OCI-LY1 (cell line): Measurements from ENCODE around the gene CHSY1.

Source experiments
- H2AFZ ChIP-seq: fragments of 200-600 bp; sonication (generic), shearing (Covaris generic); 2 replicates; pipeline ENCODE4 v1.6.0; 2014; ENCODE audit warnings: antibody characterized with exemption, mild to moderate bottlenecking, low read length
- H3F3A ChIP-seq: fragments of 200-600 bp; sonication (generic), shearing (Covaris generic); 2 replicates; pipeline ENCODE4 v1.6.0; 2014; ENCODE audit warnings: mild to moderate bottlenecking, antibody characterized with exemption, low read length, moderate library complexity; ENCODE audit not compliant: insufficient read depth
- H3K27ac ChIP-seq: fragments of 200-600 bp; sonication (generic); 2 replicates; pipeline ENCODE4 v1.5.1; 2014; ENCODE audit warnings: low read length, mixed run types, mild to moderate bottlenecking, low read depth; ENCODE audit not compliant: poor library complexity, severe bottlenecking
- H3K27me3 ChIP-seq: fragments of 200-600 bp; sonication (generic); 2 replicates; pipeline ENCODE4 v1.6.0; 2014; ENCODE audit warnings: antibody characterized with exemption, mild to moderate bottlenecking, low read length, moderate library complexity; ENCODE audit not compliant: insufficient read depth
- H3K36me3 ChIP-seq: fragments of 200-600 bp; sonication (generic); 2 replicates; pipeline ENCODE4 v1.6.1; 2014; ENCODE audit warnings: mild to moderate bottlenecking, antibody characterized with exemption, low read length, moderate library complexity, mixed read lengths; ENCODE audit not compliant: insufficient read depth
- H3K4me1 ChIP-seq: fragments of 200-600 bp; sonication (generic); 2 replicates; pipeline ENCODE4 v1.5.1; 2014; ENCODE audit warnings: mild to moderate bottlenecking, low read length, moderate library complexity; ENCODE audit not compliant: insufficient read depth, severe bottlenecking
- H3K4me2 ChIP-seq: fragments of 200-600 bp; sonication (generic), shearing (Covaris generic); 2 replicates; pipeline ENCODE4 v1.6.1; 2014; ENCODE audit warnings: low read length
- H3K4me3 ChIP-seq: fragments of 200-600 bp; sonication (generic); 2 replicates; pipeline ENCODE4 v1.5.1; 2014; ENCODE audit warnings: low read length, low read depth, mild to moderate bottlenecking, mixed read lengths; ENCODE audit not compliant: poor library complexity, severe bottlenecking
- H3K79me2 ChIP-seq: fragments of 200-600 bp; shearing (Covaris generic); 2 replicates; pipeline ENCODE4 v1.6.1; 2016; ENCODE audit warnings: mixed run types, low read length, mixed read lengths; ENCODE audit not compliant: insufficient read depth
- H3K9ac ChIP-seq: fragments of 200-600 bp; sonication (generic), shearing (Covaris generic); 2 replicates; pipeline ENCODE4 v1.6.1; 2014; ENCODE audit warnings: mild to moderate bottlenecking, low read length, mixed read lengths
- H3K9me2 ChIP-seq: fragments of 200-600 bp; sonication (generic), shearing (Covaris generic); 2 replicates; pipeline ENCODE4 v1.6.1; 2014; ENCODE audit warnings: low read depth, mild to moderate bottlenecking, low read length, mixed read lengths
- H3K9me3 ChIP-seq: fragments of 200-600 bp; shearing (Covaris generic); 2 replicates; pipeline ENCODE4 v1.6.1; 2014; ENCODE audit warnings: low read length, mixed read lengths
- H4K20me1 ChIP-seq: fragments of 200-600 bp; sonication (generic), shearing (Covaris generic); 2 replicates; pipeline ENCODE4 v1.6.0; 2016; ENCODE audit warnings: mild to moderate bottlenecking, low read length; ENCODE audit not compliant: insufficient read depth
- EZH2 ChIP-seq: fragments of 200-600 bp; sonication (generic), shearing (Covaris generic); IDR thresholded peaks from 2 replicates; pipeline ENCODE4 v1.8.0; 2017; ENCODE audit warnings: borderline replicate concordance, mixed run types, mild to moderate bottlenecking, antibody characterized with exemption, low read length, moderate library complexity, mixed read lengths
- TF ChIP-seq, protein P1 (sequence below): fragments of 200-600 bp; sonication (generic), shearing (Covaris generic); IDR thresholded peaks from 2 replicates; pipeline ENCODE4 v1.5.1; 2017; ENCODE audit warnings: mild to moderate bottlenecking, antibody characterized with exemption, low read length, moderate library complexity, mixed read lengths

CHSY1 gene

DNA sequence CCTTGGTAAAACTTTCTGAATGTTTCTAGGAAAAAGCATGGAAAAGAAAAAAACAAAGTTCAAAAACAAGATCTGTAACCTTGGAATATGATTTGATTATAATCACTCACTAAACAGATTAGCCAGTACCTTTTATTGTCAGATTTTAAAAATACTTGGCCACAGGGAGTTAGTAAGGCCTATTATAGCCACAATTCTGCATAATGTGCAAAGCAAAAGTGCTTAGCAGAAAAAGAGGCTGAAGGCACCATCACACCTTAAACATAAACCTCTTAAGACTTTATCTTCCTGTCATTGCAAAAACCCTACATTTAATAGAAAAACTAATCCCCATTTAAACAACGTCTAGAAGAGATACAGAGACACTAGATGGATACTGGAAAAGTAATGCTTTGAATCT is 41.8 kb downstream of the CHSY1 start:
- Histone ChIP-seq H4K20me1 (no peaks in the 10 kb centered on the region), H3K4me2 (no peak overlapping the region)
- TF ChIP-seq, protein P1, sequence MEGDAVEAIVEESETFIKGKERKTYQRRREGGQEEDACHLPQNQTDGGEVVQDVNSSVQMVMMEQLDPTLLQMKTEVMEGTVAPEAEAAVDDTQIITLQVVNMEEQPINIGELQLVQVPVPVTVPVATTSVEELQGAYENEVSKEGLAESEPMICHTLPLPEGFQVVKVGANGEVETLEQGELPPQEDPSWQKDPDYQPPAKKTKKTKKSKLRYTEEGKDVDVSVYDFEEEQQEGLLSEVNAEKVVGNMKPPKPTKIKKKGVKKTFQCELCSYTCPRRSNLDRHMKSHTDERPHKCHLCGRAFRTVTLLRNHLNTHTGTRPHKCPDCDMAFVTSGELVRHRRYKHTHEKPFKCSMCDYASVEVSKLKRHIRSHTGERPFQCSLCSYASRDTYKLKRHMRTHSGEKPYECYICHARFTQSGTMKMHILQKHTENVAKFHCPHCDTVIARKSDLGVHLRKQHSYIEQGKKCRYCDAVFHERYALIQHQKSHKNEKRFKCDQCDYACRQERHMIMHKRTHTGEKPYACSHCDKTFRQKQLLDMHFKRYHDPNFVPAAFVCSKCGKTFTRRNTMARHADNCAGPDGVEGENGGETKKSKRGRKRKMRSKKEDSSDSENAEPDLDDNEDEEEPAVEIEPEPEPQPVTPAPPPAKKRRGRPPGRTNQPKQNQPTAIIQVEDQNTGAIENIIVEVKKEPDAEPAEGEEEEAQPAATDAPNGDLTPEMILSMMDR = no peak
- TF ChIP-seq EZH2 = no peak

DNA sequence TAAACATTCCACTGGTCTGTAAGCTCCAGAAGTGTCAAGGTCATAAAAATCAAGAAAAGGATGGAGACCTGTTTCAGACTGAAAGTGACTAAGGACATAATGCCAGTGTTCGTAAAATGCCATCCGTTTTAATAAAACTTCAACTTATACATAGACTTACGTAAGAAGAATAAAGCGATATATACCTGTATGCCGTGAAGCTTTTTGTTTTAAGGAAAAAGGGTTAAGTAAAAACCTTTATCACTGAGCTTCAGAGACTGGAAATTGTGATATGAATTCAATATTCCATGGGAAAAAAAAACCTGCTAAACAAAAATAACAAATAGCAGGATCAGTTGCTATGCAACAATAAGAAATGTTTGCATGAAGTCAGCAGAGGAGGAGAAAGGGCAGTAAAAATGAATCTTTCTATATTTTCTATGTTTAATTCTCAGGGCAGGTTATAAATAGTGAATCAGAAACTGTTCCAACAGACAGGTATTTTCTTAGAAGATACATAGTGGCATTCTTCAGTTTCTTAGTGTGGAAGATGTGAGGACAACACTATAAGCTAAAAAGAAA is 42.5 kb downstream of the CHSY1 start:
- Histone ChIP-seq H3K9me3 (no peaks in the 10 kb centered on the region), H3K9ac (no peak overlapping the region), H3K27ac (no peak overlapping the region), H3K4me3 (no peak overlapping the region), H3K27me3 (no peaks in the 10 kb centered on the region), H3K9me2 (no peaks in the 10 kb centered on the region), H3K4me2 (no peak overlapping the region), H3K36me3 (no peaks in the 10 kb centered on the region), H3K4me1 (no peaks in the 10 kb centered on the region), H4K20me1 (no peaks in the 10 kb centered on the region), H3F3A (no peaks in the 10 kb centered on the region), H3K79me2 (no peaks in the 10 kb centered on the region), H2AFZ (no peak overlapping the region)
- TF ChIP-seq, protein P1 = no peak

More for the DNA sequence above, 41.8 kb downstream of the CHSY1 start:
- H3K4me1 ChIP-seq = no peaks in the 10 kb centered on the region
- no peaks in the 10 kb centered on the region for H3K79me2 ChIP-seq
- H3K27me3 ChIP-seq = no peaks in the 10 kb centered on the region
- H3K9me3 ChIP-seq = no peaks in the 10 kb centered on the region
- H3K9me2 ChIP-seq = no peaks in the 10 kb centered on the region
- no peaks in the 10 kb centered on the region for H3F3A ChIP-seq
- no peak overlapping the region for H3K9ac ChIP-seq
- no peak overlapping the region for H2AFZ ChIP-seq
- H3K36me3 ChIP-seq = no peaks in the 10 kb centered on the region
- no peak overlapping the region for H3K27ac ChIP-seq
- H3K4me3 ChIP-seq = no peak overlapping the region

DNA sequence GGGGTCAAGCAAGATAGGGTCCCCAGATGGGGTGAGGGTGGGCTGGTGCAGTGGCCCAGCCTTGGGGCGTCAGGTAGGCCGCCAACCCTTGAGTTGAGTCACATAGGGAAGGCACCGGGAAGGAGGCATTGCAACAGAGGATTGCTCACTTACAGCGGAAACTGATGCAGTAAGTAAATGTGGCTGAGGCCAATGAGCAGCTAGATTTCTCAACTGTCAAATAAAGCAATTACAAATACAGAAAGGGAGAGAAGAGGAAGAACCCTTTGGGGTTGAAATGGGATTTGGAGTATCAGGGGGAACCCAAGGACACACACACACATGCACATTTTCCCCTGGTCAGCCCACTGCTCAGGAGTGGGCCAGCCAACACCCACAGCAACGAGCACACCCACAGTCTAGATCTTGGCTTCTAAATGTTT is 44.0 kb downstream of the CHSY1 start:
- no peaks in the 10 kb centered on the region for H3F3A ChIP-seq
- H2AFZ ChIP-seq = no peak overlapping the region
- no peak overlapping the region for H3K4me2 ChIP-seq
- H3K79me2 ChIP-seq = no peaks in the 10 kb centered on the region
- H3K9ac ChIP-seq = no peak overlapping the region
- H3K36me3 ChIP-seq = no peaks in the 10 kb centered on the region
- H3K4me1 ChIP-seq = no peaks in the 10 kb centered on the region
- no peaks in the 10 kb centered on the region for H3K27me3 ChIP-seq
- H3K27ac ChIP-seq = no peak overlapping the region
- H3K4me3 ChIP-seq = no peak overlapping the region
- H3K9me3 ChIP-seq = no peaks in the 10 kb centered on the region
- no peaks in the 10 kb centered on the region for H3K9me2 ChIP-seq
- H4K20me1 ChIP-seq = no peaks in the 10 kb centered on the region
- no peak for TF ChIP-seq EZH2

DNA sequence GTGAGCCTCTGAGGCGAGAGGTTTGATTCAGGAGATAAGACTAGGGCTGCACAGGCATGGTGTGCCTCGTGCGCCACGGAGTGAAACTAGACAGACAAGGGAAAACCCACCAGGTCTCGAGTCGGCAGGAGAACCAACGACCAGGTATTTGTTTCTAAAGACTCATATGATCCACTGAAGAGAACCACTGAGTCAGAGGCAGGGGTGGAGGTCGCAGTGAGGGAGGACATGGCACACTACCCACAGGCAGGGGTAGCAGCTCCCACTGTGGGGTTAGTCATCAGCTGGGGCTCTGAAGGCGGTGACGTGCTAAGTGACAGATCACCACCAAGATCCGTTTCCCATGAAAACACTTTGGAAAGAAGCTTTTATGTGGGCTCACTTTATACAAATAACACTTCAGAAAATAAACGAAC is 45.7 kb downstream of the CHSY1 start:
- Histone ChIP-seq H3K9ac (no peak overlapping the region), H2AFZ (no peak overlapping the region), H3K27me3 (no peaks in the 10 kb centered on the region), H3K4me2 (no peak overlapping the region), H4K20me1 (no peaks in the 10 kb centered on the region), H3K36me3 (no peaks in the 10 kb centered on the region), H3K4me1 (no peaks in the 10 kb centered on the region), H3F3A (no peaks in the 10 kb centered on the region), H3K9me2 (no peaks in the 10 kb centered on the region), H3K9me3 (no peaks in the 10 kb centered on the region), H3K27ac (no peak overlapping the region), H3K79me2 (no peaks in the 10 kb centered on the region), H3K4me3 (no peak overlapping the region)
- TF ChIP-seq, protein P1 = no peak
- TF ChIP-seq EZH2 = no peak
